H1 (cell line): ENCODE results near the gene EPN3. TPM values are rescaled to one million over a fixed set of nuclear protein-coding genes. Genes with fewer than 3 reads are reported as not detected.

Experiments used
- CTCF ChIA-PET: fragments of 300-600 bp; sonication (Branson Sonifier 250); formaldehyde crosslinking; loops from one replicate; lab custom pipeline; 2021; ENCODE audit not compliant: partially characterized antibody; lab: Charles Lee
- POLR2A ChIA-PET: fragments of 300-600 bp; sonication (Branson Sonifier 250); formaldehyde crosslinking; loops from one replicate; lab custom pipeline; 2021; ENCODE audit warnings: inconsistent platforms; ENCODE audit not compliant: partially characterized antibody; lab: Charles Lee
- DNase-seq, 2 experiments: peaks; one replicate each; pipeline versions ENCODE4 v3.0.0 to v3.0.0-alpha.2; 2010 to 2022; ENCODE audit warnings: low spot score in 2 of 2, low read depth in 1 of 2, mixed read lengths in 1 of 2
- FAIRE-seq: peaks from 2 replicates; lab custom pipeline; 2011; peaks lifted over from hg19 to GRCh38; lab: Jason Lieb, UNC
- H2AFZ ChIP-seq: 2 replicates; pipeline ENCODE4 v1.8.1; 2012; ENCODE audit warnings: low read length, inconsistent platforms
- H2AK5ac ChIP-seq: 2 replicates; pipeline ENCODE4 v1.6.1; 2013; ENCODE audit warnings: low read depth, low read length
- H2BK120ac ChIP-seq: replicated peaks from 2 replicates; pipeline ENCODE3; 2013; ENCODE audit warnings: low read depth, low read length, inconsistent platforms
- H2BK12ac ChIP-seq: 2 replicates; pipeline ENCODE4 v1.6.1; 2013; ENCODE audit warnings: low read depth, low read length
- H2BK15ac ChIP-seq: 2 replicates; pipeline ENCODE4 v1.6.1; 2013; ENCODE audit warnings: low read length
- H2BK20ac ChIP-seq: 2 replicates; pipeline ENCODE4 v1.6.1; 2013; ENCODE audit warnings: low read length
- H2BK5ac ChIP-seq: 2 replicates; pipeline ENCODE4 v1.6.1; 2013; ENCODE audit warnings: low read depth, low read length
- H3K14ac ChIP-seq: 2 replicates; pipeline ENCODE4 v1.6.1; 2013; ENCODE audit warnings: inconsistent platforms; ENCODE audit not compliant: insufficient read length
- H3K18ac ChIP-seq: 2 replicates; pipeline ENCODE4 v1.6.1; 2013; ENCODE audit warnings: low read length; ENCODE audit errors: extremely low read depth
- H3K23ac ChIP-seq: 2 replicates; pipeline ENCODE4 v1.6.1; 2013; ENCODE audit warnings: inconsistent platforms; ENCODE audit not compliant: insufficient read length
- H3K23me2 ChIP-seq: 2 replicates; pipeline ENCODE4 v1.6.1; 2013; ENCODE audit warnings: low read depth, low read length
- H3K27ac ChIP-seq: 2 replicates; pipeline ENCODE4 v1.6.1; 2011; ENCODE audit warnings: low read depth, low read length, inconsistent platforms
- H3K27me3 ChIP-seq, 4 experiments: replicated peaks in 1 of 4; 1 replicate in 1 of 4; 2 replicates in 3 of 4; pipeline versions ENCODE4 v1.6.1 to v1.8.1; 2011 to 2013; ENCODE audit warnings: low read length in 3 of 4, mild to moderate bottlenecking in 3 of 4, inconsistent platforms in 2 of 4, mixed read lengths in 2 of 4, moderate library complexity in 1 of 4; ENCODE audit not compliant: control insufficient read depth in 3 of 4, insufficient read depth in 3 of 4; ENCODE audit errors: extremely low read depth in 1 of 4
- H3K36me3 ChIP-seq, 4 experiments: 2 replicates each; pipeline versions ENCODE4 v1.6.1 to v1.8.1; 2011 to 2013; ENCODE audit warnings: mild to moderate bottlenecking in 4 of 4, low read length in 3 of 4, moderate library complexity in 2 of 4, control low read depth in 1 of 4, inconsistent platforms in 1 of 4; ENCODE audit not compliant: insufficient read depth in 4 of 4, control insufficient read depth in 2 of 4
- H3K4ac ChIP-seq: replicated peaks from 2 replicates; pipeline ENCODE3; 2013; ENCODE audit warnings: low read length, low read depth, mixed read lengths, inconsistent platforms; ENCODE audit not compliant: insufficient read length
- H3K4me1 ChIP-seq, 4 experiments: replicated peaks in 1 of 4; 1 replicate in 1 of 4; 2 replicates in 3 of 4; pipeline versions ENCODE4 v1.6.1 to v1.8.1; 2011 to 2013; ENCODE audit warnings: low read length in 3 of 4, inconsistent platforms in 2 of 4, mixed read lengths in 1 of 4; ENCODE audit not compliant: insufficient read depth in 4 of 4, control insufficient read depth in 3 of 4
- H3K4me2 ChIP-seq, 2 experiments: 2 replicates each; pipeline versions ENCODE4 v1.6.1 to v1.8.1; 2011 to 2013; ENCODE audit warnings: low read depth in 2 of 2, low read length in 2 of 2, control low read depth in 1 of 2, inconsistent platforms in 1 of 2, mild to moderate bottlenecking in 1 of 2; ENCODE audit not compliant: insufficient read depth in 1 of 2
- H3K4me3 ChIP-seq, 4 experiments: fragments of 200-600, 300-600 bp in 1 of 4; sonication (generic), shearing (Covaris generic), sonication (Bioruptor Twin) in 1 of 4; 2 replicates each; pipeline versions ENCODE4 v1.5.1 to v1.8.1; 2011 to 2016; ENCODE audit warnings: low read length in 4 of 4, low read depth in 3 of 4, control low read depth in 2 of 4, inconsistent platforms in 2 of 4, mild to moderate bottlenecking in 2 of 4, mixed read lengths in 1 of 4, moderate library complexity in 1 of 4; ENCODE audit not compliant: insufficient read depth in 2 of 4; ENCODE audit errors: extremely low read depth in 1 of 4
- H3K56ac ChIP-seq: replicated peaks from 2 replicates; pipeline ENCODE3; 2013; ENCODE audit warnings: low read depth, mild to moderate bottlenecking, mixed read lengths, low read length, inconsistent platforms; ENCODE audit not compliant: insufficient read length
- H3K79me1 ChIP-seq: 2 replicates; pipeline ENCODE4 v1.6.1; 2013; ENCODE audit warnings: low read depth, low read length, control low read depth
- H3K79me2 ChIP-seq, 2 experiments: 2 replicates each; pipeline versions ENCODE4 v1.6.1 to v1.8.1; 2012 to 2013; ENCODE audit warnings: low read length in 2 of 2, mild to moderate bottlenecking in 2 of 2, inconsistent platforms in 1 of 2; ENCODE audit not compliant: insufficient read depth in 2 of 2, control insufficient read depth in 1 of 2
- H3K9ac ChIP-seq, 4 experiments: replicated peaks in 1 of 4; 1 replicate in 1 of 4; 2 replicates in 3 of 4; pipeline versions ENCODE4 v1.6.1 to v1.8.1; 2011 to 2013; ENCODE audit warnings: low read depth in 3 of 4, low read length in 3 of 4, control low read depth in 2 of 4, mild to moderate bottlenecking in 2 of 4, moderate library complexity in 2 of 4, inconsistent platforms in 1 of 4; ENCODE audit errors: extremely low read depth in 1 of 4
- H3K9me3 ChIP-seq, 2 experiments: 2 replicates each; pipeline versions ENCODE4 v1.6.1 to v1.8.1; 2012 to 2013; ENCODE audit warnings: mild to moderate bottlenecking in 2 of 2, moderate library complexity in 2 of 2, control low read depth in 1 of 2, inconsistent platforms in 1 of 2, low read depth in 1 of 2, low read length in 1 of 2, mixed read lengths in 1 of 2; ENCODE audit not compliant: insufficient read depth in 2 of 2
- H4K20me1 ChIP-seq, 2 experiments: replicated peaks in 1 of 2; 2 replicates each; pipeline versions ENCODE3 to v1.8.1; 2011 to 2013; ENCODE audit warnings: inconsistent platforms in 2 of 2, low read length in 2 of 2, mild to moderate bottlenecking in 1 of 2; ENCODE audit not compliant: insufficient read depth in 2 of 2, control insufficient read depth in 1 of 2
- H4K5ac ChIP-seq: 2 replicates; pipeline ENCODE4 v1.6.1; 2013; ENCODE audit warnings: low read length, low read depth, mixed read lengths, inconsistent platforms; ENCODE audit not compliant: insufficient read length
- H4K8ac ChIP-seq: 2 replicates; pipeline ENCODE4 v1.8.0; 2013; ENCODE audit warnings: mild to moderate bottlenecking, moderate library complexity, low read length, inconsistent platforms; ENCODE audit not compliant: insufficient read depth; ENCODE audit errors: extremely low read depth
- H4K91ac ChIP-seq: replicated peaks from 2 replicates; pipeline ENCODE3; 2013; ENCODE audit warnings: low read length, mixed read lengths, inconsistent platforms; ENCODE audit not compliant: insufficient read length
- CHD1 ChIP-seq: IDR thresholded peaks from 2 replicates; pipeline ENCODE4 v1.6.1; 2012; ENCODE audit warnings: low read depth, low read length, improper control_type of control experiment
- CREB1 ChIP-seq: IDR thresholded peaks from 2 replicates; pipeline ENCODE4 v1.6.1; 2012; ENCODE audit warnings: inconsistent platforms
- CTCF ChIP-seq, 3 experiments: IDR thresholded peaks; 1 replicate in 2 of 3; 2 replicates in 1 of 3; pipeline versions ENCODE4 v1.5.1 to v1.6.1; 2011; ENCODE audit warnings: low read length in 3 of 3, mild to moderate bottlenecking in 3 of 3, inconsistent platforms in 2 of 3, low read depth in 1 of 3, moderate library complexity in 1 of 3; ENCODE audit not compliant: insufficient read depth in 1 of 3; ENCODE audit errors: control extremely low read depth in 1 of 3
- EP300 ChIP-seq, 2 experiments: IDR thresholded peaks; 1 replicate in 1 of 2; 2 replicates in 1 of 2; pipeline ENCODE4 v1.6.1; 2011 to 2012; ENCODE audit warnings: low read depth in 2 of 2, low read length in 2 of 2, mild to moderate bottlenecking in 2 of 2, borderline replicate concordance in 1 of 2, inconsistent platforms in 1 of 2, moderate library complexity in 1 of 2
- FOSL1 ChIP-seq: IDR thresholded peaks from 2 replicates; pipeline ENCODE4 v1.6.1; 2011; ENCODE audit warnings: mild to moderate bottlenecking, low read depth, low read length, moderate library complexity; ENCODE audit not compliant: insufficient read depth
- KDM1A ChIP-seq: fragments of 200-600, 300-600 bp; sonication (generic); IDR thresholded peaks from 2 replicates; pipeline ENCODE4 v1.7.1; 2016; ENCODE audit warnings: mild to moderate bottlenecking, low read length, borderline replicate concordance
- NANOG ChIP-seq: IDR thresholded peaks from 2 replicates; pipeline ENCODE4 v1.6.1; 2011; ENCODE audit warnings: low read length, low read depth, mild to moderate bottlenecking, inconsistent platforms; ENCODE audit not compliant: insufficient read depth, poor library complexity, severe bottlenecking
- SP1 ChIP-seq: IDR thresholded peaks from 2 replicates; pipeline ENCODE4 v1.6.1; 2011; ENCODE audit warnings: low read depth, low read length
- USF2 ChIP-seq: IDR thresholded peaks from 2 replicates; pipeline ENCODE4 v1.6.1; 2011; ENCODE audit warnings: low read length, improper control_type of control experiment
- WGBS, 2 experiments: shearing (Covaris generic) in 1 of 2; methylation state at CpG; one replicate each; pipeline versions ENCODE4 v1.1.6 to v1.1.7; 2013 to 2015; ENCODE audit warnings: low lambda C conversion rate in 2 of 2, mixed read lengths in 2 of 2, inconsistent platforms in 1 of 2, low coverage in 1 of 2, missing lambda C conversion rate in 1 of 2; ENCODE audit not compliant: insufficient replicate concordance in 2 of 2, insufficient coverage in 1 of 2, insufficient read length in 1 of 2; ENCODE audit errors: extremely low coverage in 1 of 2, missing lambda C conversion rate in 1 of 2; 5-methylcytosine and 5-hydroxymethylcytosine counted together
- polyA plus RNA-seq, 7 experiments: library from polyadenylated mRNA; depleted of rRNA in 3 of 7; stranded (reverse) in 5 of 7; unstranded in 2 of 7; fragments of >200 nt in 5 of 7; fragments of 200-250 nt in 2 of 7; gene quantifications; 1 replicate in 5 of 7; 2 replicates in 1 of 7; 4 replicates in 1 of 7; pipeline versions ENCODE4 v1.2.1 to v1.2.3, GENCODE V29; 2011 to 2013; ENCODE audit warnings: missing spikeins in 2 of 7, mixed read lengths in 2 of 7
- total RNA-seq: library from RNA; stranded (reverse); fragmentation: NEBNext Ultra II Directional; extraction: Animal tissue kit (Norgen Biotek cat#: 25700); gene quantifications from 2 replicates; pipeline ENCODE4 v1.2.1, GENCODE V29; 2021

The EPN3 gene
- total and polyA plus RNA-seq, 2 of the 8 experiments (the other 6 are each of a cell fraction or from before 2014, with no cell fraction given), result 6.7 to 7.9 TPM

GRCh38 chr17:50549969-50550368, 17.4 kb downstream of the EPN3 start:
- H3K9me3 ChIP-seq, result no peaks in the 10 kb centered on the region
- 88% methylated on average over 11 of the region's 11 CpGs; no CpG with 5 or more reads in 1 of the 2 experiments for WGBS, 2 experiments
- no peaks in the 10 kb centered on the region for H3K27me3 ChIP-seq
- FAIRE-seq (no peak), DNase-seq (no peak)
- H2AFZ ChIP-seq, result no peak overlapping the region
- peak overlapping the region; percentile 44; the same call in 1 of the 2 replicates for H2AK5ac ChIP-seq
- H3K4ac ChIP-seq, result no peak overlapping the region
- no peak overlapping the region for H3K4me2 ChIP-seq
- H3K23ac ChIP-seq, result no peak overlapping the region
- peaks cover 3 to 12% (median 6%) of the 10 kb centered on the region in 4 experiments for H3K4me1 ChIP-seq
- ChIA-PET CTCF (interaction anchor here (0.6 to 12.4 kb wide), 47 partner anchors 12 to 292 kb away, joined by 3 to 404 read pairs (median 7); partner anchors contain the start of genes ACSF2, CACNA1G, CHAD and EPN3), POLR2A (interaction anchor here (1.2 to 1.7 kb wide), 8 partner anchors 8 to 316 kb away, joined by 3 to 6 read pairs (median 4); partner anchors contain the start of genes CACNA1G and TOB1)
- H3K18ac ChIP-seq, result no peak overlapping the region
- H3K9ac ChIP-seq, result no peak overlapping the region
- no peak overlapping the region for H3K27ac ChIP-seq
- H4K20me1 ChIP-seq, result no peaks in the 10 kb centered on the region
- H4K91ac ChIP-seq, result no peak overlapping the region
- no peaks in the 10 kb centered on the region for H3K79me2 ChIP-seq
- H4K5ac ChIP-seq, result no peak overlapping the region
- H3K79me1 ChIP-seq, result no peaks in the 10 kb centered on the region
- no peak overlapping the region for H2BK5ac ChIP-seq
- H3K4me3 ChIP-seq, result no peak overlapping the region
- no peak overlapping the region for H2BK12ac ChIP-seq
- 0 out of 2 replicates have a peak overlapping the region, but pooled peaks have one; percentile 72 for H2BK15ac ChIP-seq
- no peak overlapping the region for H3K14ac ChIP-seq
- no peaks in the 10 kb centered on the region for H3K23me2 ChIP-seq
- TF ChIP-seq CREB1 (no peak), CTCF (IDR thresholded peaks at IDR 0.05; ENCODE audit: control extremely low read depth in 1 of 3, insufficient read depth in 1 of 3, low read depth in 1 of 3, low read length in 3 of 3) (no peak), KDM1A (no peak), FOSL1 (no peak), USF2 (no peak), NANOG (no peak), SP1 (no peak), EP300 (IDR thresholded peaks at IDR 0.05; ENCODE audit: borderline replicate concordance in 1 of 2, low read depth in 2 of 2, low read length in 2 of 2) (no peak), CHD1 (no peak)
- H2BK120ac ChIP-seq, result no peak overlapping the region
- no peak overlapping the region for H3K56ac ChIP-seq
- H4K8ac ChIP-seq, result no peak overlapping the region
- H2BK20ac ChIP-seq, result no peak overlapping the region
- no peaks in the 10 kb centered on the region for H3K36me3 ChIP-seq
